Measurements from ENCODE around the gene GATAD2B.

GRCh38 chr1:153801786-153802697 lies 120.7 kb downstream of the GATAD2B start:
- no peak for TF ChIP-seq POLR2A (IDR thresholded peaks at IDR 0.05)
- TF ChIP-seq CTCF (IDR thresholded peaks at IDR 0.05 in 8 of 11, conservative IDR thresholded peaks at IDR 0.05 in 3 of 11): no peak
